WI38 (cell line): ENCODE data around the gene C11orf52.

Experiments used
- H3K4me3 ChIP-seq: 2 replicates; pipeline ENCODE4 v1.5.1; 2011; ENCODE audit warnings: low read depth, mild to moderate bottlenecking, control low read depth, low read length
- TF ChIP-seq, protein P1 (sequence below): IDR thresholded peaks from 2 replicates; pipeline ENCODE4 v1.5.1; 2012; ENCODE audit warnings: low read depth, mild to moderate bottlenecking, control low read depth, low read length

The C11orf52 gene

GRCh38 chr11:111939836-111940604, 21.3 kb downstream of the C11orf52 start:
- TF ChIP-seq, protein P1, sequence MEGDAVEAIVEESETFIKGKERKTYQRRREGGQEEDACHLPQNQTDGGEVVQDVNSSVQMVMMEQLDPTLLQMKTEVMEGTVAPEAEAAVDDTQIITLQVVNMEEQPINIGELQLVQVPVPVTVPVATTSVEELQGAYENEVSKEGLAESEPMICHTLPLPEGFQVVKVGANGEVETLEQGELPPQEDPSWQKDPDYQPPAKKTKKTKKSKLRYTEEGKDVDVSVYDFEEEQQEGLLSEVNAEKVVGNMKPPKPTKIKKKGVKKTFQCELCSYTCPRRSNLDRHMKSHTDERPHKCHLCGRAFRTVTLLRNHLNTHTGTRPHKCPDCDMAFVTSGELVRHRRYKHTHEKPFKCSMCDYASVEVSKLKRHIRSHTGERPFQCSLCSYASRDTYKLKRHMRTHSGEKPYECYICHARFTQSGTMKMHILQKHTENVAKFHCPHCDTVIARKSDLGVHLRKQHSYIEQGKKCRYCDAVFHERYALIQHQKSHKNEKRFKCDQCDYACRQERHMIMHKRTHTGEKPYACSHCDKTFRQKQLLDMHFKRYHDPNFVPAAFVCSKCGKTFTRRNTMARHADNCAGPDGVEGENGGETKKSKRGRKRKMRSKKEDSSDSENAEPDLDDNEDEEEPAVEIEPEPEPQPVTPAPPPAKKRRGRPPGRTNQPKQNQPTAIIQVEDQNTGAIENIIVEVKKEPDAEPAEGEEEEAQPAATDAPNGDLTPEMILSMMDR = no peak
- H3K4me3 ChIP-seq = no peak overlapping the region

- TF ChIP-seq, protein P1 = no peak
- H3K4me3 ChIP-seq = no peak overlapping the region
These were observed 23.2 kb downstream of the C11orf52 start for GRCh38 chr11:111941963-111942362.

- TF ChIP-seq, protein P1 = no peak
- H3K4me3 ChIP-seq = no peak overlapping the region
These were observed 24.1 kb downstream of the C11orf52 start for GRCh38 chr11:111942829-111943228.

GRCh38 chr11:111944139-111944538, 25.4 kb downstream of the C11orf52 start:
- no peak overlapping the region for H3K4me3 ChIP-seq
- TF ChIP-seq, protein P1 = no peak

DNA sequence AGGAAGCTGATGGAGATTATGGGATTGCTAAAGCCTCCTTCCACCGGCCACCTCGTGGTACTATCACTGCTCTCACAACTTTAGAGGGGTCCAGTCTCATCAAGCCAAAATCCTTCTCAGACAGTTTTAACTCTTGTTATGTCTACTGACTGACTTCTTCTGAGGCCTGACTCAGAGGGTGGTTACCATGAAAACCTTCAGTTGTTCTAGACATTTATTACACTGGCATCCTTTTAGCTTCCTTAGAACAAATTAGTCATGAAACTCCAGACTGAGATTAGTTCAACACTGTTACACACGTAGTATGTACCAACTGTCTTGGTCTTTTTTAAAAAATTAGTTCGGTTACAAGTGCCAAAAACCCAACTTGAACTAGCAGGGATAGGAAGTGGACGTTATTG, 25.9 kb downstream of the C11orf52 start:
- TF ChIP-seq, protein P1 = no peak
- no peak overlapping the region for H3K4me3 ChIP-seq

DNA sequence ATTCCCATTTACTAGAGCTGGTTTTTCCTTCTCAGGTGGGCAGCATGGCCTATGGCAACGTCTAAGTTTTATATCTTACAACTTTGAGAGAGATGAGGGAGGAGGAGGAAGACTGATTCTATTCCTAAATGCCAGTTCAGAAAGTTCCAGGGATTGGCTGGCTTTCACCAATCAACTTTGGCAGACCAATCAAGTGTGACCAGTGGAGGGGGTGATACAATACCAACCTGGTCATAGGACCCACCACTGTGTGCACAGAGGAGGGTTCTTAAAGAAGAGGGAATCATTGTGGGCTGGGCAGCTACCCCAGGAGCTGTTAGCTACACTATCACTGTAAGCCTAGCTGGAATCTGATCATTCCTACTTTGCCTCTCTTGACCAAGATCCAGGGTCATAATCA, 26.5 kb downstream of the C11orf52 start:
- TF ChIP-seq, protein P1 = no peak
- no peak overlapping the region for H3K4me3 ChIP-seq

DNA sequence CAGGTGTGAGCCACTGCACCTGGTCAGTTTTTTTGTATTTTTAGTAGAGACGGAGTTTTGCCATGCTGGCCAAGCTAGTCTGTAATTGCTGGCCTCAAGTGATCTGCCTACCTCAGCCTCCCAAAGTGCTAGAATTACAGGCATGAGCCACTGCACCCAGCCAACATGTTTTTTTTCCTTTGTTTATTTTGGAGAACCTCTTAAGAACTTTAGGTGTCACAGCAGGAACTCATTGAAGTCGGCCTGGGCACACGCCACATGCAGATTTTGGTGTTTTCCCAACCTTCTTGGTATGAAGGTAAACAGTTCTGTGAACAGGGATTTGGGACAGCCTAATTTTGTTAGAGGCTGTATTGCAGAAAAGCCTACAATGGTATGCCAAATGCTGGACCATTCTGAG, 27.8 kb downstream of the C11orf52 start:
- H3K4me3 ChIP-seq = no peak overlapping the region

More for the DNA sequence above, 27.8 kb downstream of the C11orf52 start:
- TF ChIP-seq, protein P1 = no peak
